Measurements from ENCODE around the gene PCNP. TPM values are rescaled to one million over a fixed set of nuclear protein-coding genes. Genes with fewer than 3 reads are reported as not detected.

PCNP gene
- total and polyA plus RNA-seq, 2 donors from 2014 or later: 63.3 to 148 TPM

- no peaks in the 10 kb centered on the region for H3K9me3 ChIP-seq (ENCODE audit: control insufficient read depth in 2 of 3, insufficient read depth in 1 of 3, low read length in 3 of 3)
- H3K4me1 ChIP-seq (ENCODE audit: control insufficient read depth in 2 of 3, insufficient read depth in 2 of 3, low read depth in 1 of 3, low read length in 3 of 3): no peaks in the 10 kb centered on the region
- DNase-seq: no peak
- no peaks in the 10 kb centered on the region for H3K27me3 ChIP-seq (ENCODE audit: control insufficient read depth, insufficient read depth, low read length)
- no peak overlapping the region for H3K9ac ChIP-seq (ENCODE audit: low read length in 3 of 3)
- FAIRE-seq: no peak
- no peak overlapping the region for H3K27ac ChIP-seq (ENCODE audit: low read depth in 2 of 2, low read length in 2 of 2)
- no peaks in the 10 kb centered on the region for H3K36me3 ChIP-seq (ENCODE audit: control insufficient read depth in 2 of 3, insufficient read depth in 3 of 3, low read length in 3 of 3)
- no peak for TF ChIP-seq CTCF (IDR thresholded peaks at IDR 0.05; ENCODE audit: borderline replicate concordance, extremely low read depth, insufficient read depth)
- H3K4me3 ChIP-seq (ENCODE audit: low read length in 3 of 3): no peak overlapping the region
- intact Hi-C loops (cut with DNase I): no loop called here
Measured at GRCh38 chr3:101618726-101619125, 44.7 kb downstream of the PCNP start.

GRCh38 chr3:101619734-101620133, 45.8 kb downstream of the PCNP start:
- DNase-seq (no peak), FAIRE-seq (no peak)
- Histone ChIP-seq H3K36me3 (ENCODE audit: control insufficient read depth in 2 of 3, insufficient read depth in 3 of 3, low read length in 3 of 3) (no peaks in the 10 kb centered on the region), H3K9ac (ENCODE audit: low read length in 3 of 3) (no peak overlapping the region), H3K9me3 (ENCODE audit: control insufficient read depth in 2 of 3, insufficient read depth in 1 of 3, low read length in 3 of 3) (no peaks in the 10 kb centered on the region), H3K27ac (ENCODE audit: low read depth in 2 of 2, low read length in 2 of 2) (no peak overlapping the region), H3K4me1 (ENCODE audit: control insufficient read depth in 2 of 3, insufficient read depth in 2 of 3, low read depth in 1 of 3, low read length in 3 of 3) (no peaks in the 10 kb centered on the region), H3K27me3 (ENCODE audit: control insufficient read depth, insufficient read depth, low read length) (no peaks in the 10 kb centered on the region), H3K4me3 (ENCODE audit: low read length in 3 of 3) (no peak overlapping the region)
- TF ChIP-seq CTCF (IDR thresholded peaks at IDR 0.05; ENCODE audit: borderline replicate concordance, extremely low read depth, insufficient read depth): no peak
- intact Hi-C loops (cut with DNase I): no loop called here

DNA sequence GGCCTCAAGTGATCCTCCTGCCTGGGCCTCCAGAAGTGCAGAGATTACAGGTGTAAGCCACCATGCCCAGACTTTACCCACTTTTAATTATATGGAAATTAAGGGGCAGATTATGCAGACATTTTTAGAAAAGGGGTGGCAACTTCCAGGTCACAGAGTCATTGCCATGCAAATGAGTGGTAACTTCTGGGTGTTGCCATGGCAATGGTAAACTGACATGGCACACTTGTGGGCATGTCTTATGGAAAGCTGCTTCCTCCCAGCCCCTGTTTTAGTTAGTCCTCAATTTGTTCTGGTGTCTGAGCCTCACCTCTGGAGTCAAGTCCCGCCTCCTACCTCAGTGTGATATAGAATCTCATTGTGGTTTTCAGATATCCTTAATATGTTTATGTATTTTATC, 49.7 kb downstream of the PCNP start:
- intact Hi-C loops (cut with DNase I): no loop called here
- FAIRE-seq: no peak
- Histone ChIP-seq H3K9me3 (ENCODE audit: control insufficient read depth in 2 of 3, insufficient read depth in 1 of 3, low read length in 3 of 3) (peaks cover 0 to 5% (median 0%) of the 10 kb centered on the region in 3 donors), H3K36me3 (ENCODE audit: control insufficient read depth in 2 of 3, insufficient read depth in 3 of 3, low read length in 3 of 3) (no peaks in the 10 kb centered on the region), H3K4me3 (ENCODE audit: low read length in 3 of 3) (no peak overlapping the region), H3K27ac (ENCODE audit: low read depth in 2 of 2, low read length in 2 of 2) (no peak overlapping the region), H3K4me1 (ENCODE audit: control insufficient read depth in 2 of 3, insufficient read depth in 2 of 3, low read depth in 1 of 3, low read length in 3 of 3) (no peaks in the 10 kb centered on the region), H3K27me3 (ENCODE audit: control insufficient read depth, insufficient read depth, low read length) (no peaks in the 10 kb centered on the region), H3K9ac (ENCODE audit: low read length in 3 of 3) (no peak overlapping the region)
- no peak for DNase-seq
- no peak for TF ChIP-seq CTCF (IDR thresholded peaks at IDR 0.05; ENCODE audit: borderline replicate concordance, extremely low read depth, insufficient read depth)

- no peak overlapping the region for H3K4me3 ChIP-seq (ENCODE audit: low read length in 3 of 3)
- DNase-seq (no peak), FAIRE-seq (no peak)
- TF ChIP-seq CTCF (IDR thresholded peaks at IDR 0.05; ENCODE audit: borderline replicate concordance, extremely low read depth, insufficient read depth): no peak
- no peak overlapping the region for H3K27ac ChIP-seq (ENCODE audit: low read depth in 2 of 2, low read length in 2 of 2)
- no peak overlapping the region for H3K9ac ChIP-seq (ENCODE audit: low read length in 3 of 3)
- peaks cover 0 to 5% (median 0%) of the 10 kb centered on the region in 3 donors for H3K9me3 ChIP-seq (ENCODE audit: control insufficient read depth in 2 of 3, insufficient read depth in 1 of 3, low read length in 3 of 3)
- intact Hi-C loops (cut with DNase I): no loop called here
- H3K4me1 ChIP-seq (ENCODE audit: control insufficient read depth in 2 of 3, insufficient read depth in 2 of 3, low read depth in 1 of 3, low read length in 3 of 3): no peaks in the 10 kb centered on the region
- no peaks in the 10 kb centered on the region for H3K27me3 ChIP-seq (ENCODE audit: control insufficient read depth, insufficient read depth, low read length)
- H3K36me3 ChIP-seq (ENCODE audit: control insufficient read depth in 2 of 3, insufficient read depth in 3 of 3, low read length in 3 of 3): no peaks in the 10 kb centered on the region
Measured at GRCh38 chr3:101624857-101625256, 50.9 kb downstream of the PCNP start.

Measured in kidney (tissue), 14 donors.